Endothelial cell of umbilical vein (primary cell): ENCODE measurements around the gene MRPS27. TPM values are rescaled to one million over a fixed set of nuclear protein-coding genes. Genes with fewer than 3 reads are reported as not detected.

Experiments used
- BruUV-seq: library from RNA; stranded (reverse); fragments of 400-500 nt; replicated peaks from 2 replicates; lab custom pipeline; 2021; lab: Mats Ljungman, UMichigan
- CTCF ChIA-PET: fragments of 300-600, 350-600 bp; sonication (Branson Sonifier 250); formaldehyde crosslinking; loops from one replicate; lab custom pipeline; 2021; ENCODE audit warnings: antibody characterized with exemption, inconsistent platforms; lab: Charles Lee
- POLR2A ChIA-PET: fragments of 300-600, 350-600 bp; sonication (Branson Sonifier 250); formaldehyde crosslinking; loops from one replicate; lab custom pipeline; 2021; ENCODE audit warnings: antibody characterized with exemption, inconsistent platforms; lab: Charles Lee
- DNase-seq: peaks from one replicate; pipeline ENCODE4 v3.0.0-alpha.2; 2011; ENCODE audit warnings: low read depth, low spot score
- FAIRE-seq: peaks from 2 replicates; lab custom pipeline; 2011; peaks lifted over from hg19 to GRCh38; lab: Jason Lieb, UNC
- H2AFZ ChIP-seq: 2 replicates; pipeline ENCODE4 v1.6.0; 2012; ENCODE audit warnings: low read depth, low read length, control low read depth, inconsistent platforms
- H3K27ac ChIP-seq: 2 replicates; pipeline ENCODE4 v1.5.1; 2011; ENCODE audit warnings: low read depth, mild to moderate bottlenecking, control low read depth, low read length, moderate library complexity; ENCODE audit not compliant: insufficient read depth
- H3K27me3 ChIP-seq, 2 experiments: 2 replicates each; pipeline versions ENCODE4 v1.6.0 to v1.6.1; 2011; ENCODE audit warnings: low read length in 2 of 2, mixed read lengths in 1 of 2; ENCODE audit not compliant: control insufficient read depth in 2 of 2, insufficient read depth in 2 of 2
- H3K36me3 ChIP-seq, 2 experiments: 2 replicates in 1 of 2; 3 replicates in 1 of 2; pipeline ENCODE4 v1.5.1; 2011; ENCODE audit warnings: low read length in 2 of 2, mild to moderate bottlenecking in 1 of 2, moderate library complexity in 1 of 2; ENCODE audit not compliant: control insufficient read depth in 2 of 2, insufficient read depth in 2 of 2; ENCODE audit errors: extremely low read depth in 1 of 2
- H3K4me1 ChIP-seq: 3 replicates; pipeline ENCODE4 v1.5.1; 2011; ENCODE audit warnings: mild to moderate bottlenecking, low read length; ENCODE audit not compliant: control insufficient read depth, insufficient read depth; ENCODE audit errors: extremely low read depth
- H3K4me2 ChIP-seq: 2 replicates; pipeline ENCODE4 v1.6.1; 2011; ENCODE audit warnings: low read length, control low read depth, mixed read lengths; ENCODE audit not compliant: insufficient read depth
- H3K4me3 ChIP-seq, 3 experiments: fragments of 200-600 bp in 1 of 3; sonication (generic), shearing (Covaris generic) in 1 of 3; replicated peaks in 1 of 3; 2 replicates each; pipeline ENCODE4 v1.5.1; 2011 to 2016; ENCODE audit warnings: control low read depth in 3 of 3, low read length in 3 of 3, mild to moderate bottlenecking in 2 of 3, inconsistent platforms in 1 of 3, low read depth in 1 of 3, moderate library complexity in 1 of 3; ENCODE audit not compliant: insufficient read depth in 1 of 3
- H3K79me2 ChIP-seq: 2 replicates; pipeline ENCODE4 v1.6.0; 2012; ENCODE audit warnings: low read length, inconsistent platforms; ENCODE audit not compliant: control insufficient read depth, insufficient read depth
- H3K9ac ChIP-seq: replicated peaks from 2 replicates; pipeline ENCODE3; 2011; ENCODE audit warnings: low read length, control low read depth; ENCODE audit not compliant: insufficient read depth; ENCODE audit errors: extremely low read depth
- H3K9me1 ChIP-seq: replicated peaks from 3 replicates; pipeline ENCODE4 v1.6.0; 2011; ENCODE audit warnings: mild to moderate bottlenecking, low read length; ENCODE audit not compliant: control insufficient read depth, insufficient read depth; ENCODE audit errors: extremely low read depth
- H3K9me3 ChIP-seq: replicated peaks from 2 replicates; pipeline ENCODE4 v1.5.1; 2012; ENCODE audit warnings: low read length, inconsistent platforms; ENCODE audit not compliant: control insufficient read depth, insufficient read depth
- H4K20me1 ChIP-seq: replicated peaks from 2 replicates; pipeline ENCODE3; 2011; ENCODE audit warnings: mild to moderate bottlenecking, low read length; ENCODE audit not compliant: control insufficient read depth, insufficient read depth; ENCODE audit errors: extremely low read depth
- EZH2 ChIP-seq: IDR thresholded peaks from 2 replicates; pipeline ENCODE4 v1.6.1; 2012; ENCODE audit warnings: borderline replicate concordance, low read depth, mild to moderate bottlenecking, moderate library complexity, low read length, inconsistent platforms; ENCODE audit not compliant: severe bottlenecking
- FOS ChIP-seq: IDR thresholded peaks from 2 replicates; pipeline ENCODE4 v1.6.1; 2011; ENCODE audit warnings: mild to moderate bottlenecking, low read length, moderate library complexity, borderline replicate concordance; ENCODE audit not compliant: insufficient read depth
- GATA2 ChIP-seq: IDR thresholded peaks from 2 replicates; pipeline ENCODE4 v1.7.0; 2011; ENCODE audit warnings: low read depth, mild to moderate bottlenecking, moderate library complexity, mixed read lengths, low read length; ENCODE audit not compliant: insufficient read length, insufficient read depth
- JUN ChIP-seq: IDR thresholded peaks from 2 replicates; pipeline ENCODE4 v1.6.1; 2011; ENCODE audit warnings: borderline replicate concordance, low read depth; ENCODE audit not compliant: insufficient read length, insufficient read depth
- MYC ChIP-seq: IDR thresholded peaks from one replicate; pipeline ENCODE4 v1.6.1; 2011; ENCODE audit warnings: mild to moderate bottlenecking, low read depth, low read length
- POLR2A ChIP-seq: IDR thresholded peaks from 2 replicates; pipeline ENCODE4 v1.6.1; 2012; ENCODE audit warnings: low read depth, mild to moderate bottlenecking, control low read depth, low read length
- POLR2AphosphoS5 ChIP-seq: IDR thresholded peaks from 2 replicates; pipeline ENCODE4 v1.6.1; 2012; ENCODE audit warnings: low read depth, mild to moderate bottlenecking, control low read depth, low read length, moderate library complexity; ENCODE audit not compliant: insufficient read depth
- dilution Hi-C: fragments of 300-500 bp; cut with MboI; formaldehyde crosslinking; loops from one replicate; pipeline ENCODE4 v1.15.0; 2019; ENCODE audit warnings: low sequenced_read_pairs; ENCODE audit not compliant: extremely low pct_ligation_motif_present
- intact Hi-C: fragments of 100-400 bp; cut with micrococcal nuclease; formaldehyde crosslinking; loops from one replicate; pipeline ENCODE4 v1.10.0; 2022
- polyA plus RNA-seq, 4 experiments: library from polyadenylated mRNA; depleted of rRNA in 3 of 4; stranded (reverse) in 3 of 4; unstranded in 1 of 4; fragments of >200 nt; gene quantifications; 2 replicates each; pipeline versions ENCODE4 v1.2.1 to v1.2.3, GENCODE V29; 2011 to 2012; ENCODE audit warnings: missing spikeins in 1 of 4
- total RNA-seq: library from RNA; stranded (reverse); gene quantifications from 2 replicates; pipeline ENCODE4 v1.2.3, GENCODE V29; 2021

MRPS27 gene
- total and polyA plus RNA-seq, 2 donors (not counting 3 experiments of a cell fraction or from before 2014, with no cell fraction given): 56.0 to 67.1 TPM

DNA sequence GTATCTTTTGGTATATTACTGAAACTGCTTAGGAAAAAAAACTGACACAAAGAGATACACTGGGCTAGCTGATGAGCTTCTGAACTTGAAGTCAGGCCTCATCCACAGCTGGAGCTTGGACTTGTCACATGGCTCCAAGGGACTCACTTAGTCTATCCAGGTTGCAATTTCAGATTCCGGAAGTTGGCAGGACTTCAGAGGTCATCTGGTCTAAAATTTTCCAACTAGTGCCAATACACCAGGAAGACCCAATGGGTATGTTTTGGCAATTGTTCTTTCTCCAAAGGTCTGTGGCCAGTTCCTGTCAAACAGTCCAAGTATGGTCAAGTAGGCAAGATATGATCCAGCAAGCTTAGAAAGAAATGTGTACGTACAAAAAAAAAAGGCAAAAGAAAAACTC, 36.7 kb downstream of the MRPS27 start:
- Histone ChIP-seq H3K4me2 (no peak overlapping the region), H3K27ac (no peak overlapping the region), H3K79me2 (no peaks in the 10 kb centered on the region), H3K9me1 (no peaks in the 10 kb centered on the region), H3K36me3 (no peaks in the 10 kb centered on the region), H3K4me3 (no peak overlapping the region), H3K9me3 (no peaks in the 10 kb centered on the region), H4K20me1 (no peaks in the 10 kb centered on the region), H3K27me3 (no peaks in the 10 kb centered on the region), H3K9ac (no peak overlapping the region), H2AFZ (no peak overlapping the region), H3K4me1 (peaks cover 18% of the 10 kb centered on the region)
- intact Hi-C loops (no loop called here), dilution Hi-C loops (no loop called here)
- DNase-seq (peak; percentile 77), FAIRE-seq (no peak)
- ChIA-PET POLR2A (no interaction called here), CTCF (interaction anchor here (1.3 to 4.1 kb wide), 10 partner anchors 10 to 500 kb away, joined by 4 to 22 read pairs (median 6); no protein-coding TSS in a partner anchor)
- TF ChIP-seq MYC (no peak), FOS (no peak), POLR2A (no peak), EZH2 (no peak), GATA2 (no peak), JUN (no peak)
- no TSS peak for BruUV-seq

DNA sequence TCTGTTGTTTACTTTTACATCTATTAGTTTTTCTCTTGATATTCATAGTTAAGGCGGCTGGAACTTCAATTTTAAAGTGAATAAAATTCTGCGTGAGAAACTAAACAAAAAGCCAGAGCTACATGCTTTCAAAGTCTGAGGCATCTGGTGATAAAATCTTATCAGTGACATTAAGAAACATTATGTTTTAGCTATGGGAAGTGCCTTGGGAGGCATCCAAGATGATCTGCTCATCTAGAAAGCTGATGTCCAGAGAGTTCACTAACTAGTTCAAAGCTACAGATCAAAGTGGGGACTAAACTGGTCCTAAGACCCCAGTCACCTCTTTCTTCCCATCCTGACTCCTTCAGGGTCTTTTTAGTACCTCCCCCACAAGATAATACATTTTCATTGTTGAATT, 37.2 kb downstream of the MRPS27 start:
- H2AFZ ChIP-seq: no peak overlapping the region
- H3K9ac ChIP-seq: no peak overlapping the region
- H3K4me2 ChIP-seq: peak overlapping the region; percentile 12
- FAIRE-seq: no peak
- H3K27me3 ChIP-seq: no peaks in the 10 kb centered on the region
- no peak overlapping the region for H3K4me3 ChIP-seq
- H3K36me3 ChIP-seq: no peaks in the 10 kb centered on the region
- POLR2A ChIA-PET: no interaction called here
- no peak overlapping the region for H3K27ac ChIP-seq
- peaks cover 18% of the 10 kb centered on the region for H3K4me1 ChIP-seq
- CTCF ChIA-PET: interaction anchor here (0.9 to 4.1 kb wide), 14 partner anchors 10 to 535 kb away, joined by 3 to 22 read pairs (median 4); no protein-coding TSS in a partner anchor
- H3K9me3 ChIP-seq: no peaks in the 10 kb centered on the region
- no TSS peak for BruUV-seq
- DNase-seq: peak; percentile 68
- TF ChIP-seq GATA2 (peak; percentile 8), POLR2AphosphoS5 (no peak)
- intact Hi-C loops (no loop called here), dilution Hi-C loops (no loop called here)
- no peaks in the 10 kb centered on the region for H4K20me1 ChIP-seq
- H3K79me2 ChIP-seq: no peaks in the 10 kb centered on the region
- no peaks in the 10 kb centered on the region for H3K9me1 ChIP-seq
